Measurements from ENCODE around the gene PCDH1.

GRCh38 chr5:141867651-141868050 lies 10.6 kb downstream of the PCDH1 start:
- no peak for TF ChIP-seq TCF4 (CRISPR knock-in tag; IDR thresholded peaks at IDR 0.05; ENCODE audit: borderline replicate concordance)
- TF ChIP-seq ZNF565 (CRISPR knock-in tag; conservative IDR thresholded peaks at IDR 0.05; ENCODE audit: low read depth): no peak
- no peak for TF ChIP-seq ZC3H10 (CRISPR knock-in tag; IDR thresholded peaks at IDR 0.05)
- no peak for TF ChIP-seq BACH2 (CRISPR knock-in tag; IDR thresholded peaks at IDR 0.05; ENCODE audit: borderline replicate concordance)
- no peak for TF ChIP-seq ZFP30 (CRISPR knock-in tag; IDR thresholded peaks at IDR 0.05)
- TF ChIP-seq, protein P1, sequence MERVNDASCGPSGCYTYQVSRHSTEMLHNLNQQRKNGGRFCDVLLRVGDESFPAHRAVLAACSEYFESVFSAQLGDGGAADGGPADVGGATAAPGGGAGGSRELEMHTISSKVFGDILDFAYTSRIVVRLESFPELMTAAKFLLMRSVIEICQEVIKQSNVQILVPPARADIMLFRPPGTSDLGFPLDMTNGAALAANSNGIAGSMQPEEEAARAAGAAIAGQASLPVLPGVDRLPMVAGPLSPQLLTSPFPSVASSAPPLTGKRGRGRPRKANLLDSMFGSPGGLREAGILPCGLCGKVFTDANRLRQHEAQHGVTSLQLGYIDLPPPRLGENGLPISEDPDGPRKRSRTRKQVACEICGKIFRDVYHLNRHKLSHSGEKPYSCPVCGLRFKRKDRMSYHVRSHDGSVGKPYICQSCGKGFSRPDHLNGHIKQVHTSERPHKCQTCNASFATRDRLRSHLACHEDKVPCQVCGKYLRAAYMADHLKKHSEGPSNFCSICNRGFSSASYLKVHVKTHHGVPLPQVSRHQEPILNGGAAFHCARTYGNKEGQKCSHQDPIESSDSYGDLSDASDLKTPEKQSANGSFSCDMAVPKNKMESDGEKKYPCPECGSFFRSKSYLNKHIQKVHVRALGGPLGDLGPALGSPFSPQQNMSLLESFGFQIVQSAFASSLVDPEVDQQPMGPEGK (CRISPR knock-in tag; IDR thresholded peaks at IDR 0.05; ENCODE audit: borderline replicate concordance): no peak
- no peak for TF ChIP-seq GLIS3 (CRISPR knock-in tag; IDR thresholded peaks at IDR 0.05)
- TF ChIP-seq RARB (CRISPR knock-in tag; IDR thresholded peaks at IDR 0.05): no peak

All from SK-N-SH treated with all-trans-retinoic acid at 6 μM for 48 hours (cell line).